SKM-1 treated with dmso at 0.1 percent for 144 hours (cell line): ENCODE results near the gene PITX2.

ENCODE experiments used
- DNase-seq: peaks from one replicate; lab custom pipeline; 2025; ENCODE audit not compliant: unreplicated experiment; lab: John Stamatoyannopoulos, UW

Gene PITX2

GRCh38 chr4:110624904-110625494 is 2.1 kb upstream of the PITX2 start:
- no peak for DNase-seq

DNA sequence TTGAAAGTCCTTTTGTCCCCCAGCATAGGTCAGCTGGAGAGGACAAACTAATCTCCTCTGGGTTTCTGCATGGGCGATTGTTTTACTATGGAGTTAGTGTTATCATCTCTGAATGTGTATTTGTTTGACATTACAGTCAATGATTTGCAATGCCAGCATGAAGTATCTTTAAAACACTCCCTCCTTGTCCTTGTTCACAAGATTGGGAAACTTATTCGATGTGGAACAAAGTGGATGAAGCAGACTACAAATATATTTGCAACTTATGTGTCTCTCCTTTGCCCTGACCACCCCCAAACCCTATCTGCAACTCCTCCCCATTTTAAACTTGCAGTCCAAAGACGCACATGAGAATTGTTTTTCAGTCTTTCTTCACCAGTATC is 1.5 kb upstream of the PITX2 start:
- DNase-seq: no peak

- no peak for DNase-seq
These were observed 981 bp upstream of the PITX2 start for GRCh38 chr4:110623718-110624397.

DNA sequence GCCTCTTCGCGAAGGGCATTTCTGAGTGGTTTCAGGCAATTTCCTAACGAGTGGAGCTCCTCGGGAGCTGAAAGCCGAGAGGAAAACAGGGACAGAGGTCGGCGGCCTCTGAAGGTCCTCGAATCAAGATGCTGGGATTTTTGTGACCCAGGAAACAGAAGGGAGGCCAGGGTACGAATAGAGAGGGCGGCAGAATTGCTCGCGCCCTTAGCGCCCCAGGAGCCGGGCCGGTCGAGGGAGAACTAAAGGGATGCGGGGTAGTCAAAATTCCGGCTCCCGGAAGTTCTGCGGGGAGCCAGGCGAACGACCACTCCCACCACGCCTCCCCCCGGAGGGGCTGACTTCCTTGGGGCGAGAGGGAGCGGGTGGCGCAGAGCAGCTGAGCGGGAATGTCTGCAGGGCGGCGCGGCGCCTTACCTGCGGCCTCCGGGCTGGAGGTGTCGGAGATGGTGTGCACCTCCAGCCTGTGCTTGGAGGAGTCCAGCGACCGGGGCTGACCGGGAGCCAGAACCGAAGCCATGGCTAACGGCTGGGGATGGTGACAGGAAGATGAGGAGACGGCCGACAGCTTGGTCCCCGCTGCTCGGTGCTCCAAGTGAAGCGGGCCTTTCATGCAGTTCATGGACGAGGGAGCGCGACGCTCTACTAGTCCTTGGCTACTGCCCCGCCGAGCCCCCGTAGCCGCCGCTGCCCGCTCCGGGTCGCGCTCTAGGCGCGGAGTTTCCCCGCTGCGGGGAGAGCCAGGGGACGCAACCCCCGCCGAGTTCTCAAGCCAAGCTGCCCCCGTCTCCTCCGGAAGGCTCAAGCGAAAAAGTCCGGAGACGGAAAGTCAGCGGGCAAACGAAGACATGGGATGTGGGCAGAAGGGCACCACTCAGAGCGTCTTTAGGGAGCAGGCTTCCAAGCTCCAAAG is 782 bp downstream of the PITX2 start:
- no peak for DNase-seq

DNA sequence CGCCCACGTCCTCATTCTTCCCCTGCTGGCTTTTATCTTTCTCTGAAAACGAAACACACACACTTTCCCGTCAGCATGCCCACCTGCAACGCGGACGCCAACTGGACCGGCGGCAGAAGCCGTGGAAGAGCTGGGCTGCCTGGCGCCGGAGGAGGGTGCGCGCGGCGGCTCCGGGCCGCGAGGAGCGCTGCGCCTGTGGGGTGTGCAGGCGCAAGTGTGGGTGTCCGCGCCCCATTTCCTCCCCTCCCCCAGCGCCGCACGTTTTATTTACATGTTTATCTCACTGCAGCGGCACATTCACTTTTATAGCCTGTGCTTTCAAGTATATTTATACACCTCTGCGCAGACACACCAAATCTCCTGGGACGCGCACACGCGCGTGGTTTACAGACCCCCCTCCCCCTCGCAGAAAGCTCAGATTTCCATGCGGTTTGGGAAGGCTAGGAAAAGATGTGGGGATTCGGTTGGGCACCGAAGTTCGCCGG is 1.5 kb downstream of the PITX2 start:
- no peak for DNase-seq

DNA sequence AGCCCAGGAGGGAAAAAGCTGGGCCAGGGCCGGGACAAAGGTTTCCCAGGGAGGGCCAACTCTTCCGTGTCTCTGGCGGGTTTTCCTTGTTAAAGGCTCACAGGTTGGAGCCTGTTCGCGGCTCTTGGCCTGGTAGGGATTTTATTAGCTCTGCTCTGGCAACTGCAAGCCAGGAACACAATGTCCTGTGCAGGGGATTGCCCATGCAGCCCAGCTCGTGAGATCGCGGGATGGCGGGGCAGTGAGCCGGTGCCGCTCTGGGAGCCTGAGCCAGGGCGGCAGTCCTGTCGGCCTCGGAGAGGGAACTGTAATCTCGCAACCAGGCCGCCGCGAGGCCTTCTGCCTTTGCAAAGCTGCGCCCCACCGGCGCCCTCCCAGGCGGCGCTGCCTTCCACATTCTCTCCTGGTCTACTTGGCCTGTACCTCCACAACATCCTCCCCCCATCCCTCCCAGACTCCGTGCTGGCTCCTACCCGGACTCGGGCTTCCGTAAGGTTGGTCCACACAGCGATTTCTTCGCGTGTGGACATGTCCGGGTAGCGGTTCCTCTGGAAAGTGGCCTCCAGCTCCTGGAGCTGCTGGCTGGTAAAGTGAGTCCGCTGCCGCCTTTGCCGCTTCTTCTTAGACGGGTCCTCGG is 2.1 kb downstream of the PITX2 start:
- no peak for DNase-seq

DNA sequence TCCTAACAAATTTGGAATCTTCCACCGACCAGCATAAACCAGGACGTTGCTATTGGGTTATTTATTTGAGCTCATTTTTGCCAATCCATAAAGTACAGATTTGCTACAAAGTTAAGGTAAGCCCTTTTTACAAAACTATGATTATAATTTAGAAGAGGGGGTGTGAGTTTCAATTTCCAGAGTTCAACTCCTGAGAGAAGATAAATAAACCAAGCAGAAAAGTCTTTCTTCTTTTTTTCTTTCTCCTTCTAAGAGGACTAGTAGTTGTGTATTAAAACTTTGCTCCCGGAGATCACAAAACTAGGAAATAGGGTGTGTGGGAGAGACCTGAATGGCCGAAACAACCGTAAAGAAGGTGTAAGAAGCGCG is 2.6 kb downstream of the PITX2 start:
- no peak for DNase-seq

GRCh38 chr4:110619463-110620247 is 3.2 kb downstream of the PITX2 start:
- no peak for DNase-seq

GRCh38 chr4:110618581-110619462 is 4.1 kb downstream of the PITX2 start:
- DNase-seq: no peak

DNA sequence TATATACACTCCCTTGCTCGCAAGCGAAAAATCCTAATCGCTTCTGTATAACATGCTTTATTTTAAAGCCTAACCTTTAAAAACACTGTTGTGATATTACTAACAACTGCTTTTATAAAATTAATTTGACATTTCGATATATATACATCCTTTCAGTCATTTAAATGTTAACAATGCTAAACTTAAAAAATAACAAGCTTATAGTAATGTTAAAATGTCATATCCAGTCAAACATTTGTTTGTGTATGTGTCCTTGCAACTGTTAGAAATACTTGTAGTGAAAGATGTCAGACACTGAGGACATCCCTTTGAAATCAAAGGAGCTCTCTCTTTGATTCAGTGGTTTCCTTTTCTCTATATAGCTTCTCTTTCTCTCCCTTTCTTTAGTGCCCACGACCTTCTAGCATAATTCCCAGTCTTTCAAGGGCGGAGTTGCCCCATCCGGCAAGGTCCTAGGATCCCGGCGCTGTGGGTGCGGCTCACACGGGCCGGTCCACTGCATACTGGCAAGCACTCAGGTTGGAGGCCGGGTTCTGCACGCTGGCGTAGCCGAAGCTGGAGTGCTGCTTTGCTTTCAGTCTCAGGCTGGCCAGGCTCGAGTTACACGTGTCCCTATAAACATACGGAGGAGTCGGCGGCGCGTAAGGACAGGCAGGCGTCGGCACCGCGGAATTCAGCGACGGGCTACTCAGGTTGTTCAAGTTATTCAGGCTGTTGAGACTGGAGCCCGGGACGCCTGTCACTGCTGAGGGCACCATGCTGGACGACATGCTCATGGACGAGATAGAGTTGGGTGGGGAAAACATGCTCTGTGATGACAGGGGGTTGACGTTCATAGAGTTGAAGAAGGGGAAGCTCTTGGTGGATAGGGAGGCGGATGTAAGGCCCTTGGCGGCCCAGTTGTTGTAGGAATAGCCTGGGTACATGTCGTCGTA is 5.0 kb downstream of the PITX2 start:
- no peak for DNase-seq

- DNase-seq: no peak
These were observed 5.7 kb downstream of the PITX2 start for GRCh38 chr4:110617075-110617640.

DNA sequence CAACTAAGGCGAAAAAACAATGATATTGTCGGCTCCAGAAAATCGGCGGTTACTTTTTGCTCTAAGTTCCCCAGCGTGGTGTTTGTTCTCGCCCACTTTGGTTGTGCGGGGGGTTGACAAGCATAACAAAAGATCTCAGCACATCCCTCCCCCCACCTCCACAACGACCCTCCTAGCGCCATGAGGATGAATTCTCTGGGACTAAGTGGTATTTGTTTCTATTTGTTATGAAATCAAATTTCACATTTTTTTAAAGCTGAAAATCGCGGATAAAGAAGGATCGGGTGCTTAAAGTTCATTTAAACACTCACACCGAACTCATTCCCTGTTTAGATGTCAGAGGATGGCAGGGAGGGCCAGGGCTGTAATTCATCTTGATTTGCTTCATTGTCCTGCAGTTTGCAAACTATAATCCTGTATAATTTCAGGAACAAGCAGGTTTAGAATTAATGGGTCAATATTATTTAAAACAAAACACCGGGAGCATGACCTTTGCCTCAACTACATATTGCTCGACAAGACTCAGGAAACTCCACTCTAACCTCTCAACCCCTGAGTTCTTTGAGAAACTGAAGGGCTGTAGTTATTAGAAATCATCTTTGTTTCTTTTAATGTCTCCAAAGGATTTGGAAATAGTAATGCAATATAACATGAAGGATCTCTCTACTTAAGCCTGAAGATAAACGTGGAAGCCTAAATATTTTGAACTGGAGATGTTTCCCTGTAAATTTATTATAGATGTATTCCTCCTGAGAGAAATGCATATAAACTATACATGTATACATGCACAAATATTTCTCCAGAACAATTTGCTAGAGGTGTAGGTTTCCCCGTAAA is 6.4 kb downstream of the PITX2 start:
- DNase-seq: no peak

DNA sequence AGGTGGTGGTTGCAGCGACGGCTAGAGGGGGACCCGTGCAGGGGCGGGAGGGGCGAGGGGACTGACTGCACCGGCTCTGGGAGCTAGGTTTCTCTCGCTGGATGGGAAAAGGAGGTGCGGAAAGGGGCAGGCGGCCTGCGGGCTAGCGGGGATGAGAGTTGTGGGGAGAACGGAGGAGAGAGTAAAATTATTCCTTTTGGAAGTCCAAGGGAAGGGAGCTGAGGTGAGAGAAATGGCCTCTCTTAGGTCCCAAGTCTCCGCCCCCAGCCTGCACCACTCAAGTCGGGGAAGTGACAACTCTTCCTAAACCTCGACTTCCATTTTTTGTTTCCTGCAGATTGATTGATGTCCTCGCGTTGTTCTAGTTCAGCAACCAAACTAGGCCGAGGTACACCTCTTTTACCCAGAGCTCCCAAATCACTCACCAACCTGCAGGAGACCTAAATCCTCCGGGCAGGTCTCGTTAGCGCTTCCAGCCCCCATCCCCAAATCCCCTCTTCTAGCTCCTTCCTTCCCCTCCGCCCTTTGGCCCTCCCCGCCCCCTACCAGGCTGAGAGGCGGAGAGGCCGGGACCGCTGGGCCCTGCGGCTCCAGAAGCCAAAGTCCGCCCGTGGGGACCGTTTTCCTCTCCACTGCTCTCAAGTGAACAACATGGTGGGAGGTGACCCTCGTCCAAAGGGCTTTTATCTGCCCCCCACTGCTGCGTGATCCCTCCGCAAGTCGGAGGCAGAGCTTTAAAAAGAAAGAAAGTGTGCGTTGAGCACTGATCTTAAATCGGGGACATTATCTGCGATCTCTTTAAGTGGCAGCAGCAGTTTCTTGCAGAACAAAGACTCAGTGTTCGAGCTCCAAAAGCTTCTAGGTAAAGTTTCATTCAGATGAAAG is 7.3 kb downstream of the PITX2 start:
- no peak for DNase-seq

DNA sequence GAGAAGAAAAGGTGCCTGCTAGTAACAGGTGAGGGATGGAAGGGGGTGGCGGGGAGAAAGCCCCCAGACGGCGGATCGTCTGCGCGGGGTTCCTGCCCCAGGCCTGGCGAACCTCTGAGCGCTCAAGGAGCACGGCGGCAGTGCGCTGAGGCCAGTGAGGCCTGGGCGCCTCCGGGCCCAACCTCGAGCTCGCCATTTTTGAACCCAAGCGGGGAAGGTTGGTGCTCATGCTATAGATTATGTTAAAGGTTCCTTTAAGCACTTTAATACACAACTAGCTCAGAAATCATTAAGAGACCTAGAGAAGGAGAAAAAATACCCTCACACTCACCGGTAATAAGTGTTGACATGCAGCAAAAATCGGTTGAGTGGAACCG is 7.9 kb downstream of the PITX2 start:
- no peak for DNase-seq

DNA sequence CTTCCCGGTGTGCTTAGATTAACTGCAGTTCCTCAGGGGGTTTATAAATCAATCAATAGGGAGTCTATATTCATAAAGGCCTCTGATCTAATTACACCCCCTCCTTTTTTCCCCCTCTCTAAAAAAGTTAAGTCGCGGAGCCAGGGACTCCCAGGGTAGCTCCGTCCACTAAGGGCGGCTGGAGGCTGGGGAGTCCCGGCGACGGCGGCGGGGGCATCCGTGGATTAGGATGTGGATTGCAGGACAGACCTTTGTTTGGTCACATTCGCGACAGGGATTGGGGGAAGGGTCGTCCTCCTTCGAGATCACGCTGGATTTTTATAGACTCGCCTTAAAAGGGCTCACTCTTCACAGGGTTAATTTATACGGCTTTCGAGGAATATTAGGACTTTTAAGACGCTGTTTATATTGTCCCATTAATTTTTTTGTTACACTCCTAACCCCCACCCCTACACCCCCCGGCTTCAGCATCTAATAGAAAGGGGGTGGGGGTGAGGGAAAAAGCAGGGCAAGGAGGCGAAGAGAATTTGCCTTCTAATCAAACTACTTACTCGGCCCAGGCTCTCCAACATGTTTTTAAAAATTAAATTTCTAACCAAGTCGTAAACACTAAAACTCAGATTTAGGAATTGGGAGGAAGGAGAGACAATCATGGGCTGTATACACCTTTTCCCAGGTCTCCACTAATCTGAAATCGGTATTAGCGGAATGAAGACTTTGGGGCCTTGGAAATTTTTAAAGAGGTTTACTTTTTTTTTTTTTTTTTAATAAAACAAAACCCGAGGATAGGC is 8.5 kb downstream of the PITX2 start:
- no peak for DNase-seq

DNA sequence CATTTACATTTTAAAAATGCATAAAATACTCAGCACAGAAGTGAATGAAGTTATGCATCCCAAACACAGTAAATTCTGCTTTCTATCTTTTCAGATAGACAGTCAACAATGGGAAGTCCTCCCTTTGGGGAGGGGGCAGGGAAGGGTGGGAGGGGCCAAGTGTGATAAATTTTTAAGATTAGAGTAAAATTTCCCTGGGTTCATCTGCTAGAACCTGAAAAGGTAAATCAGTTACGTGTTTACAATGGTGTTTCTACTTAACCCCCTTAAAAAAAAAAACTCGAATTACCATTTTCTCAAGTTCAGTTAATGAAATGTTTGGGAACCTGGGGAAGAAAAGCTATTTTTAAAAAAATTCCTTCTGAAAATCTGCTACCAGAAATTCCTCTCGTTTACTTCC is 9.1 kb downstream of the PITX2 start:
- no peak for DNase-seq
